Stimulated activated CD4-positive, alpha-beta T cell treated with anti-CD3 and anti-CD28 coated beads, Interleukin-15, amount 100 ng/mL, for 24 hours (primary cell): ENCODE data around the gene OR2V2.

Experiments used
- DNase-seq: peaks from one replicate; pipeline ENCODE4 v3.0.0-alpha.2; 2020

Gene OR2V2

DNA sequence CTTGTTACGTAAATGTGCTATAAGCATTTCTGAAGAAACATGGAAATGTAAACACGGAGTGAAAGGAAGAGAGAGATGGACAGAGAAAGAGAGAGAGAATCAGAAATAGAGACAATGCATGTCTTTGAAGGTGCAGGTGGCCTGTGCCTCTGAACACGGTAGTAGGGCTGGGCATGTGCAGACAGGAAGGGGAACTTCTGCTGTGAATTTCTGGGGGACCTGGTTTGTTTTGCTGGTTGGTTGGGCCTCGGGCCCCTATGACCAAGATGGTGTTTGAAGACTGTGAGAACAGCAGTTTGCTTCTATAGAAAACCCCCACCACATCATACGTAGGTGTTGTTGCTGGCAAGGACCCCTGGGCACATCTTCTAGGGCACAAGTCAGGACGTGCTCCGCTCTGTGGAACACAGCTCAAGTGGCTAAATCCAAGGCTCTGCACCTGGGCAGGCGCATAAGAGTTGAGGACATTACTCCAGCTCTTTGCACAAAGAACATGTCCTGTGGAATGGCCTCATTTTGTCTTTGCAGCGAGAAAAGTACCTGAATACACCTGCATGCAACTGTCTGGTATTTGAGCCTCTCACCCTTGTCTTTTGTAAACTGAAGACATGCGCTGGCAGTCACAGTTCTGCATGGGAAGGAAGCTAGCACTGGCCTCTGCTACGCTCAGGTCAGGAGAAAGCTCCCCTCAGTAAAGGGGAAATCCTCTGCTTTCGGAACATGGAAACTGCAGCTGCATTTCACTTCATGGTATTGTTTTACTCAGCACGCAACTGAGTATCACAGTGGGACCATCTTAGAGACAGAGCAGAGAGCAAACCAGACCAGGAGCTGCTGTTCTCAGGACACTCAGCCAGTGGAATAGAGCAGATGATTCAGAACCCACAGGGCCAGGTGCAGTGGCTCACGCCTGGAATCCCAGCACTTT, 2.7 kb downstream of the OR2V2 start:
- DNase-seq = no peak

DNA sequence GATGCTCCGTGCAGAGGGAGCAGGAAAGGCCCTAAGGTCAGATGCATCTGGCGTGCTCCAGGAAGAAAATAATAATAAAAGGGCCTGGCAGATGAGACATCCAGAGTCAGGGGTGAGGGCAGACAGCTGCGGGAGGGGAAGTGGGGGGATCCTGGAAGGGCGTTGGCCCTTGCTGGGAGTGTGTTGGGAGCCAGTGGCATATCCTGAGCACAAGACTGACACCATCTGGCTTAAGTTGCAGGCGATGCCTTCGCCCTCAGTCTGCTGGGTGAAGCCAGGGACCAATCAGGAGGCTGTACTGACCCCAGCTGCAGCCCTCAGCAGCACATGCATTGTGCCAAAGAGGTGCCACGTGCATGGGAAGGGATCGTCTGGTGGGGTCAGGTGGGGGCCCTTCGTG, 3.8 kb downstream of the OR2V2 start:
- no peak for DNase-seq

DNA sequence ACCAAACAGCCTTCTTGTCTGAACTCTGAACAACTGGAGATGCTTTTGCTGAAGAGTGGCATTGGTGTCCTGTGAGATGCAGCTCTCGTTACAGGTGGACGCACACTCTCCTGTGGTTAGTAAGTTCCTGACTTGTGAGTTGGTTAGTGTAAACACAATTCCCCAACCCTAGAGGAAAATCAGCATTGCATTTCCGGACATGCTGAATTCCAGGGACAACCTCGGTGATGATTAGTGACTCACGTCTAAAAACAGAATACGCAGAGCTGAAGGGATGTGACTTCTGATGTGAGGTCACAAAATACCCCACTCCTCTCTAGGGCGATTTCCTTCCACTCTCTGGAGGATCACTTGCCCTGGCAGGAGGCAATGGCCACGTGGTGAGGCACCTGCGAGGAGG, 5.0 kb downstream of the OR2V2 start:
- DNase-seq = no peak

DNA sequence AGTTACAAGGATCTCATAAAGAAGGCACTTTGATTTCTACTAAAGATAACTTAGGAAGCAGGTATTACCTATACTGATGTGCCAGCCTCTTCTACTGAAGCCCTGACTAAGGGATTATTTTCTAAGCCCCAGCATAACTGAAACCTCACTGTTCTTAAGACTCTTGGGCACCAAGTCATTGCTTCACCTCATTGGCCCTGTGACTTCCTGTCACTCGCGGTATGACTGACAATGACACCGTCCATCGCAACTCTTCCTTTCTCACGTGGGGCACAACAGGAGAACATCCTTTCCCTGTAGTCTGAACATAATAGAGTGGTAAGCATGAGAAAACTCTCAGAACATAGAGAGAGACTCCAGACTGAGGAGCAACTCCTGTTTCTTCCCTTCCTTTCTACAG, 6.4 kb downstream of the OR2V2 start:
- DNase-seq = peak; percentile 45

DNA sequence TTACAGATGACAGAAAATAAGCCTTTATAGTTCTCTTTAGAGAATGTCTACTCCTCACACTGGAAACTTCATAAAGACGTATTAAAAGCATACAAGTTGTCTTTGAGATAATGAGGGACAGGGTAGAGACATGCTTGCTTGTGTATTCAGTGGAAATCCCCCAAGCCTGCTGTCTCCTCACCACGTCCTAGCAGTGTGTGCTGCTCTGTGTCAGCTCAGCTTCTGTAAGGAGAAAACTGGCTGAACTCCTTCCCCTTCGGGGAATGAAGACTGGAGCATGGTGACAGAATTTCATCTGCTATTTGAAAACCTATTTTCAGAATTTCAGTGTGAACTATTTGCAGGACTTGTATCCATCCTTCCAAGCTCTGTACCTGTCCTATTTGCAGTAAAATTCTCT, 9.4 kb downstream of the OR2V2 start:
- DNase-seq = no peak

DNA sequence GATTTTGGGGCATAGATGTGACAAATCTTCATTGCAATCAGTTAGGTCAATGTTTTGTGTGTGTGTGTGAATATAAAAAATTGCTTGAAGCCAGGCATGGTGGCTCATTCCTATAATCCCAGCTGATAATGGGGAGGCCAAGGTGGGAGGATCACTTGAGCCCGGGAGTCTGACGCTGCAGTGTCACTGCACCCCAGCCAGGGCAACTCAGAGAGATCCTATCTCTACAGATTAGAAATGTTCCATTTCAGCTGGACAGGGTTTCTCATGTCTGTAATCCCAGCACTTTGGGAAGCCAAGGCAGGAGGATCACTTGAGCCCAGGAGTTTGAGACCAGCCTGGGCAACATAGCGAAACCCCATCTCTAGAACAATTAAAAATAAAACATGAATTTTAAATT, 11.5 kb downstream of the OR2V2 start:
- no peak for DNase-seq

DNA sequence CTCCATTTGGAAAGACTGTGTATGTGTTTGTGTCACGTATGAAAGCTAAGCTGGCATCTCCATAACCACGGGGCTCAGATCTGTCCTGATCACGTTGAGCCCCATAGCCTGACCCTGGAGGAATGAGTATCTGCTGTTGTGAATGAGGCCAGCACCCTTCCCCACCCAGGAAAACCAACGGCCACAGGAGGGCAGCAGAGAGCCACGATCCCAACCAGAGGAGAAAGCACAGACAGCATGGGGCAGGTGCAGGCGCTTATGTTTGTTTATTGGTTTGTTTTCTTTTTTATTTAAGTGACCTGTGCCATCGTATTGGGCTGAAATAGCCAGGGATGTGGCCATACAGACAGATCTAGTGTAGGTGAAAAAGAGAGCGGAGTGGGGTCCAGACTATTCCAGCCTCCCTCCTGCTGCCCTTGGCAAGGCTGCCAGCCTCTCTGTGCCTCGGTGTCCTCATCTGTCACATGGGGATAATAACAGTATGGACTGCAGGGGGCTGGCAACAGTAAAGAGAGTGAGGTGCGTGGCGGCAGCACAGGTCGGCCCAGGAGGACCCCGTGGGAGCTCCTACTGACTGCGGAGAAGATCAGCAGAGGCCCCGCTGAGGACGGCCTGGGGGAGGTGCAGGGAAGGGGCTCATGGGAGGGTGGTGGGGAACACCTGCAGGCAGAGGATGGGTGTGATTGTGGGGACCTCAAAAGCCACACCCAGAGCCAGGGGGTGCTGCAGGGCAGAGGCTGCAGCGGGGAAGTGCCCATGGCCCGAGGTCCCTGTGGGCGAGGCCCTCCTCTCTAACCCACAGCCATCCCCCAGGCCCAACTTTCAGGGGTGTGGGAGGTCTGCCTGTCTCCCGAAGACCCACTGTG, 12.1 kb downstream of the OR2V2 start:
- DNase-seq = peak; percentile 94

DNA sequence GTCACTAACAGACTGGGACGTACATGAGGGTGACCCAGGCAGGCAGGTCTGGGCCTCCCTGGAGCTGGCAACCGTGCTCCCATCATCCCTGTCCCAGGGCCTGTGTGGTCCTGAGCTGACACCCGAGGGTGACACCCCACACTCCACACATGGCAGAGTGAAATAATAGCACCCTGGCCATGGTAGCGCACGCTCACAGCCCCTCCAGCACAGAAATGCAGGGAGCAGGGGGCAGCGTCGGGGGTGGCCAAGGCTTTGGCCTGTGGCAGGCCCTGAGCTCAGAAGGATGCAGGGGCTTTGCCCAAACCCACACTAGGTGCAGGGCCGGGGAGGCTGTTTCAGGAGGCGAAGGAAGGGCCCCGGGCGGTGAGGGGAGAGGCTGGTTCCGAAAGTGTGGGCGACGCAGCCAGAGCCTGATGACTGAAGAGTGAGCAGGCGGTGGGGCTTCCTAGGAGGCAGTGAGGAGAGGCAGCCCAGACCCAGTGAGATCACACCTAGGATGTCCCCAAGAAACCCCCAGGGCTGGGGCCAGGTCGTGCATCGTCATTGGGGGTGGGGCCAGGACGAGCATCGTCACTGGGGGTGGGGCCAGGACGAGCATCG, 12.9 kb downstream of the OR2V2 start:
- DNase-seq = peak; percentile 89

DNA sequence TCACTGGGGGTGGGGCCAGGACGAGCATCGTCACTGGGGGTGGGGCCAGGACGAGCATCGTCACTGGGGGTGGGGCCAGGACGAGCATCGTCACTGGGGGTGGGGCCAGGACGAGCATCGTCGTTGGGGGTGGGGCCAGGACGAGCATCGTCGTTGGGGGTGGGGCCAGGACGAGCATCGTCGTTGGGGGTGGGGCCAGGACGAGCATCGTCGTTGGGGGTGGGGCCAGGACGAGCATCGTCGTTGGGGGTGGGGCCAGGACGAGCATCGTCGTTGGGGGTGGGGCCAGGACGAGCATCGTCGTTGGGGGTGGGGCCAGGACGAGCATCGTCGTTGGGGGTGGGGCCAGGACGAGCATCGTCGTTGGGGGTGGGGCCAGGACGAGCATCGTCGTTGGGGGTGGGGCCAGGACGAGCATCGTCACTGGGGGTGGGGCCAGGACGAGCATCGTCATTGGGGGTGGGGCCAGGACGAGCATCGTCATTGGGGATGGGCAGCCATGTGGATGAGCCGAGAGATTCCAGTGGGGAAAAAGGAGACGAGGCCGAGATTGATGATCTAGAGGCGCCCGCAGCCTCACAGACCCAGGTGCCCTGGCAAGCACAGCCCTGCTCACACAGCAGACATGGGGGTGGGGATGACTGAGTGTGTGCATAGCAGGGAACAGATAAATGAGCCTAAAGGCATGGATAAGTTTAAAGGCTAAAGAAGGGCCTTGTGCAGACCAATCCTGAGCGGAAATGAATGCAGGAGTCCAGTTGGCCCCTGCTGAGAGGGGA, 13.6 kb downstream of the OR2V2 start:
- DNase-seq = peak; percentile 57

DNA sequence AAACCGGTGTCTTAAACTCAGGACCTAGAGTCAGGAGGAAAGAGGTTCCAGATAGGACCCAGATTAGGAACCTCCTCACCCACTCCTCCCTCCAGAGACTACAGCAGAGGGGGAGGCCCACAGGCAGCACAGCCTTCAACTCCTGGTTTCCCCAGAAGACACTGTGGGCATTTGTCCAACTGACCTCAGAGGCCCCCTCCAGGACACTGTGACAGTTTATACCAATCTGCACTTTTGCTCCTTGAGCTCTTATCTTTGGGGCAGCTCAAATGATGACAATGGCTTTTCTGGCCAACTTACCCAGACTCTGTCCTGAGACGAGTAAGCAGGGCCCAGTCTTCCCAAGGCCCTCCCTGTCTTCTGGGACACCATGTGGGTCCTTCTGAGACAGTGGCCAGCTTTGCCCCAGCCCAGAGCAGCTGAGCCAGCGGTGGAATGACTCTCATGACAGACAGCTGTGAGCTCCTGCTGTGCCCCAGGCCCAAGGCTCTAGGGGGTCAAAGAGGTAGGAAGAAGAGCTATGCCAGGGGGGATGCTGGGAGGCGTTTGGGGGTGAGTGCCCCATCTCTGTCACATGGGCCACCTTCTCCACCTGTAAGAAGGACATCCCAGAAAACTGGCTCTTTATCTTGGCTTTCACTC, 14.3 kb downstream of the OR2V2 start:
- DNase-seq = no peak

DNA sequence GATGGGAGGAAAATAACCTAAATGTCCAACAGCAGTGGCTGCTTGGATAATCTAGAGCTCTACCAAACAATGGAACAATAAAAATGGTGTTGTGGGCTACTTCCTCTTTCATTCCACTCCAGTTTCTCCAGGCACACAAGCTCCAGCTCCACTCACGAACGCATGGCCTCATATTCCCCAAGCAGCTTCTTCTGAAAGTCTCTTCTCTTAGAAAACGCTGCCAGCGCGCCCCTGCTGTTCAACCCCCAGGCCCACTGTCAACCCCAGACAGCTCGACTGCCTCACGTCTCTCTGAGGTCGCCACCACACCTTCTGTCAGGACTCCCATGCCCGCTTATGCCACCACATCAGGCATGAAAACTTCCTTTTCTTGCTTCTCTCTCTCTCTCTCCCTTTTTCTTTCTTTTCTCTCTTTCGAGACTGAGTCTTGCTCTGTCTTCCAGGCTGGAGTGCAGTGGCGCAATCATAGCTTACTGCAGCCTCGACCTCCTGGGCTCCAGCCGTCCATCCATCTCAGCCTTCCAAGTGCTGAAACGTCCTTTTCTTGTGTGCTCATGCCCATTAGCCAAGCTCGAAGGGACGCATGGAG, 16.2 kb downstream of the OR2V2 start:
- peak; percentile 33 for DNase-seq

DNA sequence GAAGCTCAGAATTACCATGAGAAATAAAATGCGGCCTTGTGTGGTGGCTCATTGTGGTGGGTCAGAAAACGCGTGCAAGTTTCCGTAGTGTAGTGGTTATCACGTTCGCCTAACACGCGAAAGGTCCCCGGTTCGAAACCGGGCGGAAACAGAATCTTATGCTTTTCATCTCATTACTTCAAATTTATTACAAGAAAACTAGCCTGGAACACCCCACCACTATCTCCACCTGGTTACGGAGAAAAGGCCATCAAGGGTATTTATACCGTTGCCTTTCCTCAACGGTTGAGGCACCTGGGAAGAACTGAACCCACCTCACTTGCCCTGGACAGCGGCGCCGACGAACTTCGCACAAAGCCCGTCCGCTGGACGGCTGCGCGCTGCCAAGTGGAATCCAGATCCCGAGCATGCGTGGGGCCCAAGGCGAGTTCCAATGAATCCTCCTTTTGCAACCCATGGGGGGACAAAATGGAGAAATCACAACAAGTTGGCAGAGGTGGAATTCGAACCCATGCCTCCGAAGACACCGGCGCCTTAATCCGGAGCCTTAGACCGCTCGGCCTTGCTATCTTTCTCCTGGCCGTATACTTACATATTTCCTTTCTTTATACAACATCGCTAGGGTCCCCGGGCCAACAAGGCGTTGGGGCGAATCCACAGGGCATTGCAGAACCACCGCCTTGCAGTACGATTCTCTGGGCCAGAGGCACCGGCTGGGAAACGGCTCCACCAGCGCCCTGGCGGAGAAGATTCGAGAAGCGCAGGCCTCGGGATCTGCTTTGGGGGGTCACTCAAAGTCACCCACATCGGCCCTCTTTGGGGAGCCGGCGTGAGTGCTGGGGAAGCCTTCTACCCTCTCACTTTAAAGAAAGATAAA, 16.9 kb downstream of the OR2V2 start:
- DNase-seq = peak; percentile 78

DNA sequence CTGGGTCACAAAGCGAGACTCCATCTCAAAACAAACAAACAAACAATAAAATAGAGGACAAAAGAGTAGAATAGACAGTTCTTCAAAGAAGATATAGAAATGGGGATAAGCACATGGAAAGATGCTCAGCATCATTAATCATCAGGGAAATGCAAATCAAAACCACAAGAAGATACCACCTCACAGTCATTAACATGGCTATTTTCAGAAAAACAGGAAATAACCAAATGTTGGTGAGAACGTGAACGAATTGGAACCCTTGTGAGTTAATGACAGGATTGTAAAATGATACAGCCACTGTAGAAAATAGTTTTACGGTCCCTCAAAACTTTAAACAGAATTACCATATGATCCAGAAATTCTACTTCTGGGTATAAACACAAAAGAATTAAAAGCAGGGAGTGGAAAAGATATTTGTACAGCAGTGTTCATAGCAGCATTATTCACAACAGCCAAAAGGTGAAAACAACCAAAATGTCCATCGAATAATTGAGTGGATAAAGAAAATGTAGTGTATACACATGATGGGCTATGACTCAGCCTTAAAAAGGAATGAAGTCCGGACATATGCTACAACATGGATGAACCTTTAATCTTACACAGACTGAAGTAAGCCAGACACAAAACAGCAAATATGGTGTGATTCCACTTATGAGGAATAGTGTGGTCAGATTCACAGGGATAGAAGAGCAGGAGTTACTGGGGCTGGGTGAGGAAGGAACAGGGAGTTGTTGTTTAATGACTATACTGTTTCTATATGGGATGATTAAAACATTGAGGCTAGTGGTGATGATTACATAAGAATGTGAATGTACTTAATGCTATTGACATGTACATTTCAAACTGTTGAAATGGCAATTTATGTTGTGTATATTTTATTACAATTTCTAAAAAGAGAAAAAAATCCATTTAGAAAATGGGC, 19.7 kb downstream of the OR2V2 start:
- DNase-seq = no peak

DNA sequence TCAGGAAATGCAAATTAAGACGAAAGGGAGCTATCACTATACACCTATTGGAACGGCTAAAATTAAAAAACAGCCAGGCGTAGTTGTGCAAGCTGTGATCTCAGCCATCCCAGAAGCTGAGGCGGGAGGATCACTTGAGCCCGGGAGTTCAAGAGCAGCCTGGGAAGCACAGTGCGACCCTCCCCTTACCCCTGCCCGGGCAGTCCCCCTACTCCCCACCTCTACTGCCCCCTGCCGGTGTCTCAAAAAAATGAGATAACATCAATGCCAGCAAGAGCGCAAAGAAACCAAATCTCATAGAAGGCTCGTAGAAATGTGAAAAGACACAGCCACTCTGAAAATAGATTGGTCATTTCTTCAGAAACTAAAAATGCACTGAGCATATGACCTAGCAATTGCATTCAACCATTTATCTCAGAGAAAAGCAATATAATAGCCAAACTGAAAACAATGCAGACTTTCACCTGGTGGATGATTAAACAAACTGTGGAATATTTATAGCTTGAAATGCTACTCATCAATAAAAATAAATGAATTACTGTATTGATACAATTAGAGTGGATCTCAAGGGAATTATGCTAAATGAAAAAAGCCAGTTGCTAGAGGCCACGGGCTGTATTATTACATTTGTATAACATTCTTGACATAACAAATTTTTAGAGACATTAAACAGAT, 20.6 kb downstream of the OR2V2 start:
- DNase-seq = peak; percentile 47

DNA sequence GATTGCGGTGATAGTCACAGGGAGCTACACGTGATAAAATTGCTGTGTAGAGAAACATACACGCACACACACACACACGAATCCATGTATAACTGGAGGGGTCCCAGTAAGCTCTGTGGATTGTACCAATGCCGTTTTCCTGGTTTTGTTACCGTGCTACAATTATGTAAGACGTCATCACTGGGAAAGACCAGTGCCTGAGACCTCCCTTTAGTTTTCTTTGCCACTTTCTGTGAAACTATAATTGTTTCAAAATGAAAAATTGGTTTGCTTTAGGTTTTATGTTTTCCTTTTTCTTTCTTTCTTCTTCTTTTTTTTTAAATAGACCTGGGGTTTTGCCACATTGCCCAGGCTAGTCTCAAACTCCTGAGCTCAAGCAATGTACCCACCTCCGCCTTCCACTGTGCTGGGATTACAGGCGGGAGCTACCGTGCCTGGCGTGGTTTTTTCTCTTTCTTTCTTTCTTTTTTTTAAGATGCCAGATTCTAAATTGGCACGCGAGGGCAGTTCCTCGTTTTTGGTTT, 21.3 kb downstream of the OR2V2 start:
- no peak for DNase-seq

DNA sequence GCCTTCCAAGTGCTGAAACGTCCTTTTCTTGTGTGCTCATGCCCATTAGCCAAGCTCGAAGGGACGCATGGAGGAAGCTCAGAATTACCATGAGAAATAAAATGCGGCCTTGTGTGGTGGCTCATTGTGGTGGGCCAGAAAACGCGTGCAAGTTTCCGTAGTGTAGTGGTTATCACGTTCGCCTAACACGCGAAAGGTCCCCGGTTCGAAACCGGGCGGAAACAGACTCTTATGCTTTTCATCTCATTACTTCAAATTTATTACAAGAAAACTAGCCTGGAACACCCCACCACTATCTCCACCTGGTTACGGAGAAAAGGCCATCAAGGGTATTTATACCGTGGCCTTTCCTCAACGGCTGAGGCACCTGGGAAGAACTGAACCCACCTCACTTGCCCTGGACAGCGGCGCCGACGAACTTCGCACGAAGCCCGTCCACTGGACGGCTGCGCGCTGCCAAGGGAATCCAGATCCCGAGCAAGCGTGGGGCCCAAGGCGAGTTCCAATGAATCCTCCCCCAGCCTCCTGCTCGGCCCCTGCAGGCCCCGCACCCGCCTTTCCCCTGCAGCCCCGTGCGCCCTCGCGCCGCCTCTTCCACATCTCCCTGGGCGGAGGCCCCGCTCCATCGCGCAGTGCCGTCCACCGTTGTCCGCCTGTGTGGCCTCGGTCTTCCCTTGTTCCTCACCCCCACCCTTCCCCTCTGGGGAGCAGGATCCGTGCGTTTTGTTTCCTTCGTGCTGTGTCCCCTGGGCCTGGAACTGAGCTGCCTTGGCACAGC, 22.3 kb downstream of the OR2V2 start:
- peak; percentile 91 for DNase-seq

DNA sequence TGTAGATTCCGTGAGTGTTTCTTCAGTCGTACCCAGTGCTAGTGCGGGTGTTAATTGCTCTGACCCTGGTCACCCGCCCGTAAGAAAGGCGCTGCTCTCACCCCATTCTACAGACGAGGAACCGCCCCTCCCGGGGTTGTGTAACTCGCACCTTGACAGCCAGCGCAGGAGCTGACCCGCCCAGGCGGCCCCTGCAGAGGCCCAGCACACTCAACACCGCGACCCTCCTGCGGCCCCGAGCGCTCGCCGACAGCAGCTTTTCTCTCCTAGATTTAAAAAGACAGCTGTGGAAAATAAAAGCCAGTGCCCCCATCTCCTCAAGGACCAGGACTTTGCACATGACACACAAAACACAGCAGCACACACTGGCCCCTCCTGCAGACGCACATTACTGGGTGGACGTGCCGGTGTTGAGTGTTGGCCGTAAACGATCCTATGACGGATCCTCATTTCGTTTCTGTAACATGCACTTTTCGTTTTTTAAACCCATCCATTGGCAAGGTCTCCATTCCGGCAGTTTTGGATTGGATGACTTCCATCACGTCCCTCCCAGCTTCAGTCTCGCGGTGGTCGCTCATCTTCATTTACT, 22.9 kb downstream of the OR2V2 start:
- DNase-seq = no peak
